ENCODE data around the gene GPX3.

GPX3 gene

DNA sequence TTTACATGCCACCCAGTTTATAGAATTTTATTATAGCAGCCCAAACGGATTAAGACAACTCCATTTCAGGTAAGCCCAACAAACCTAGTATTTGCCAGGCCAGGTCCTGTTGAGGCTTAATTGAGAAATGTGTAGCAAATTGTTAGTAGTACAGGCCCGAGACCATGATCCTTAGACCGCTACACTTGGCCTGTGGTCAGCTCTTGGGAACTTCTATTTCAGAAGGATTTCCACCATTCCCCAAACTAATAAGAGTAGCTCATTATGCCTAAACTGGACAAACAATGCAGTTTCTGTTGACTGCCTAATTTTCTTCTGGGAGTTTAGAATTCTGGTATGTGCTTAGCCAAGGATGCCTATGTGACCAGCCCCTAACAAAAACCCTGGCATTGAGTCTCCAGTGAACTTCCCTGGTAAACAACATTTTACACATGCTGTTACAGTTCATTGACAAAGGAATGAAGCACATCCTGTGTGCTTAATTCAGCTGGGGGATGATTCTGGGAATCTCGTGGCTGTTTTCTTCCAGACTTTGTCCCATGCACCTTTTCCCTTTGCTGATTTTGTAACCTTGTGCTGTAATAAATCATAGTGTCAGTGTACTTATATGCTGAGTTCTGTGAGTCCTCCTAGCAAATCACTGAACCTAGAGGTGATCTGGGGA, 5.6 kb upstream of the GPX3 start:
- DNase-seq, result no peak

DNA sequence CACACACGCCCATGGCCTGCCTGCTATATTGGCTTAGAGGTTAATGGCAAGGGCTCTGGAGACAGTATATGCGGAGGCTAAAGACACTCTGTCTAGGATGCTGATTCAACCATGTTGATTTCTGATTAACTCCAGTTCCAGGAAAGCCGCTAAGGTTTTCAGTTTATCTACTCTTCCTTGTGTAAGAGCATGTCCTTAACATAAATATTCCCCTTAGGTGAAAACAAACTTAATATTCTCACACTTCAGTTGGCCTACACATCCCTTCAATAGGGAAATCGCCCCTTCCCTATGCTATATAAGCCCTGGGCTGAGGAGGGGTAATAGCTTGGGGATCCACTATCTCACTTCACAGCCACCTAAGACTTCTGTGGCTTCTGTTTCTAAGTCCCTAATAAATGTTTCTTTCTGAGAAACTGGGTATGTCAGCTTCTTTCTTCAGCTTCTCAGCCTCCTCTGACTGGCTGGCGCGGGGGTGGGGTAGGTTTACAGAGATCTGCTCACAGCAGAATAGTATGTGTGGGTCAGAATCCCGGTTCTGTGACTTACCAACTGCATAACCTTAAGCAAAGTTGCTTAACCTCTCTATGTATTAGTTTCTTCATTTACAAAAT, 4.3 kb upstream of the GPX3 start:
- DNase-seq, result no peak

DNA sequence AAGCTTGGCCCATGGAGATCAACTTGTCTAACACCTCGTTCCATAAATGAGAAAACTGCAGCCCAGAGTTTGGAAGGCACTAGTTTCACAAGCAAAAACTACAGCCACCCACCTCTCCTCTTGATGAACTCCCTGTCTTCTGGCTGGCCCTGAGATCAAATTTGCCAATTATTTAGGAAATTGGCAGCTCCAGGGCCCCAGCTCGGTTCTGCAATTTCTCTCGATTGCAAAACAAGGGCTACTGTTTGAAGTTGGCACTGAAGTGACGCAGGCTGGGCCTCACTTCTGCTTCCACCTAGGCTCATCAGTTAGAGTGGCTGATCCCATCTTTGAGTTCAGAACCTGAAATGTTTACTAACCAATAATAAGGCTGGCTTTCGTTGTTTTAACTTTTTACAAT, 3.7 kb upstream of the GPX3 start:
- DNase-seq, result no peak

DNA sequence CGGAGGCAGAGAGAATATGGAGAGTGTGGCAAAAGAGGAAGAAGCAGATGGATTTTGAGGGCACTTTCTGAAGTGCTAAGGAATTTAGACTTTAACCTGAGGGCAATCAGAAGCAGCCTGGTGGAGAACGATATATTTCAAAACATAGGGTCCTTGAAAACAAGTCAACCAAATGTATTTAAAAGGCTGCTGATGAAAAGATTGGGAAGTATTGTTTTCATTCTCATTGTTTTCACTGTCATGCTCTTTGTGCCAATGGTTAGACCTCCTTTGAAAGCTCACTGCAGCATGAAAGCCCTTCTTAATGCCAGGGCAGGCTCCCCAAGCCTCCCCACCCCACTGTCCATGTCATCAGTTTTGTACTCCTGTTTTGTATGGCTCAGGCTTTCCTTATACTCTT, 2.5 kb upstream of the GPX3 start:
- DNase-seq, result no peak

DNA sequence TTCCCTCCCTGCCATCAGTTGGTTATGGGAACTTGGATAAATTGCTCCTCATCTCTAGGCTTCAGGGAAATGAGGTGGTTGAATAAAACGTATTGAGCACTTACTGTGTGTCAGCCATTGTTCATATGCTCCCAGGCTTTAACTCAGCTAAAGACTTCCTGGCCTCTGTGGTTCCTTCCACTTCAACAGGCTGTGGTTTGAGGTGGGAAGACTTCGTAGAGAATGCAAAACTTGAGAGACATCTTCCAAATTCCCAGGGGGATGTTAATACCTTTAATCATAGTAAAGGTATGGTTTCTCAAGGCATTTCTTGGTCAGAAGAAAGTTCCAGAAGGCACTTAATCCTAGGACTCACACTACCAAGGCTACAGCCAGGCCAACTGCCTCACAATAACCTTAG, 1.5 kb upstream of the GPX3 start:
- no peak for DNase-seq

DNA sequence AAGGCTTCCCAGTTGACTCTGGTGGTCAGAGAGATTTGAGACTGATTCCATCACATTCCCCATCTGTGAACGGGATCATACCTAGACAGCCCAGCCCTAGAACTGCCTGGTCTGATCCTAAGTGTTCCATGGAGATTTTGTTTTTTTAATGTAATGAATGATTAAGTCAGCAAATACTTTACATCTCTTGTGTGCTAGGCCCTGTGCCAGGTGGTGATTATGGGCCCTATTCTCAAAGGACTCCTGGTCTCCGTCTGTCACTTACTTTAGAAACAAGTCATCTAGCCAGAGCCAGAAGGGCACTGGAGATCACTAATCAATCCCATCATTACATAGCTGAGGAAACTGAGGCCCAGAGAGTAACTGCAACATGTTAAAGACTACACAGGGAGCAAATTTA, 1.1 kb upstream of the GPX3 start:
- no peak for DNase-seq

DNA sequence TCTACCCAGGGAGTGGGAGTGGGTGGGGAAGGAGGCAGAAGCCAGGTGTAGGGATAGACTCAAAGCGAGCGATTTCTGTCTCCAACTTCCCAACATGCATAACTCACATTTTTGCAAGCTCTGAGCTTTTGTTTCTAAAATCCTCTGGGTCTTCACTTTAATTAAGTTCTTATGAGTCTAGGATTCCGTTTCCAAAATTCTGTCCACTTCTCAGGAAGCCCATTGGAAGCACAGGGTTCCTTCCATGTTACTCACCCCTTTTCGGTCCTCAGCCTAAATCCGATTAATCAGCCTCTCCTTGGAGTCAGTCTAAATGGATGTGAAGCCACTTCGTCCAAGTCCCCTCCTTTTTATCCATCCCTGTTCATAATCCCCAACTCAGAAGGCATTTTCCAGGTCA, 1.4 kb downstream of the GPX3 start:
- no peak for DNase-seq

DNA sequence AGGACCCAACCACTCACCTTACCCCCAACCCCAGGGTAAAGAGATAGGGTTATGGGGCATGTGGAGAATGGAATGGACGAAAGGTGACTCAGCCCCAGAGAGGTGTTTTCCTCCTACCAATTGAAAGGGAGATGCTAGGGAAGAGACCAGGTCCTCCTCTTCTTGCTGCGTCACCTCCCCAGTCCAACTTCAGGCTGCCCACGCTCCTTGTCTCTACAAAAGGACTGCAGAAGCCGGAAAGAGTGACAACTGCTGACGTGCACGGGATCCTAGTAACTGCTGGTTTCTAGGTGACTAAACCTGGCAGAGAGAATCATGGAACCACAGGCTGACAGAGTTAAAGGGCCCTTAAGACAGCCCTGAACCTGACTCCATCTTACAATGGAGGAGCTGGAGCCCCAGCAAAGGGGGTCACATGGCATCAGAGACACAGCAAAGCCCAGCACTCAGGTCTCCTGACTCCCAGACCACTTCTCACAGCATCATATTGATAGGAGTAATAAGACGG, 2.2 kb downstream of the GPX3 start:
- DNase-seq, result no peak

DNA sequence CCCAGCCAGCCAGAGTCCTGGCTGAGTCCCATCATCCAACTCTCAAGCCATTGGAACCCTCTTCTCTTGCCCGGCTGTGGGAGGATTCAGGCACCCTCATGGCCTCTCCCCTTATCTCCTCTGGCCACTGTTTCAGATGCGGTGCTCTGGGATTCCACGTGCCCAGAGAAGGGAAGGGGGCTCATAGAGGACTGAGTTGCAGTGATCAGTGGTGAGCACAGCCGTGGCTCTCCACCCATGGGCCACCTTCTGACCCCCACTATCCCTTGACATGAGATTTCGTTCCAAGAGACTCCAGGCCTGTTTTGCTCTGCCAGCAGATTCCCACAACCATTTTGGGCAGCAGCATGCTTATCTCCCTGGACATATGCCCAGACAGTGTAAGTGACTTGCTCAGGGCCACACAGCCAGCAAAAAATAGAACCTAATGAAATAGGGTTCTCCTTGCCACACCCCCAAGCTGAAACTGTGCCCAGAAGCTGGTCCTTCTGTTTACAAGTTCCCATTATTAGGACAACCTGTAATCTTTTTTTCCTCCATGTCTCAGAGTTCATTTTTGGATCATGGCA, 2.7 kb downstream of the GPX3 start:
- no peak for DNase-seq

DNA sequence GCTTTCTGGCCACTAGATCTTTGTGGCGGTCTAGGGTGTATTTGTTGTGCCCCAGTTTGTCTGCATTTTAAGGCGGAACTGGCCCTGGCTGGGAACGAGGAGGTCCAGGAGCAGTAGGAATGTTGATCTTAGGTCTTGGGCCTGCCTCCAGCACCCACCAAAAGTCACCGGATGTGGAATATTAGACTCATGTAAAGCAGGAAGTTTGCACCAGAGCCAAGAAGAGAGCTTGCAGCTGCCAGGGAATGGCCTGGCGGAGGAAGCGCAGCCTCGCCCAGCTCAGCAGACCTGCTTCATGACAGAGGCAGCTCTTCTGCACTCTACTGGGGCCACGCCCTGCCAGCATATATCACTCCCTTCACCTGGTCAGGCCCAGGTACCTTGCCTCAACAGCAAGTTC, 3.3 kb downstream of the GPX3 start:
- no peak for DNase-seq

DNA sequence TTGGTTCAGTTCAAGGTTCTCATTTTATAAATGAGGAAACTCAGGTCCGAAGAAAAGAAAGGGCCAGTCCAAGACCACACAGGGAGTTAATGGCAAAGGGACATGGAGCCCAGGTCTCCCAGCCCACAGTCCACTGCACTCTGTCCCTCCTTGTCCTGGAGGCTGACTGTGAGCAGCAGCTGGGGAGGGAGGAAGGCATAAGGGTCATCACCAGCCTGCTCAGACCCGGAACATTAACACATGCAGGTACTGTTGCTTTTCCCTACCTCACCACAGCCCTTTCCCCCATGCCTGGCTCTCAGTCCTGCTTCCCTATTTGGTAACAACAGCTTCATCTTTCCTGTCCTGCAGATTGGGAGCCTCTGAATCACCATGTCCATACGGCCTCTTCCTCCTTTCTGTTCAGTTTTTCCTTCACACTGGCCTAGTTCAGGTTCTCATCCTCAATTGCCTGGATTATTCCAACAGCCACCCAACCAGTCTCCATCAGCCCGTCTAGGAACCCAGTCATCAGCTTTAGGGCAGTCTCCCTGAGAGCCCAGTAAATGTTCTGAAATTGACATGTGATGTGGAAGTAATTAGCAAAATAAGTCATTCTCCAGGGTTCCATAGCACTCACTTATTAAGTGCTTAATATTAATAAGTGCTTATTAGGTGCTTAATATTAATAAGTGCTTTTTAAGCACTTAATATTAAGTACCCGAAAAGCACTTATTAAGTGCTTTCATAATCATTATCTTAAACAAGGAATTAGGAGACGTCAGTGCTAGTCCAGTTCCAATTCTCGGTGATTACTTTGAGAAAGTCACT, 4.3 kb downstream of the GPX3 start:
- DNase-seq, result no peak

DNA sequence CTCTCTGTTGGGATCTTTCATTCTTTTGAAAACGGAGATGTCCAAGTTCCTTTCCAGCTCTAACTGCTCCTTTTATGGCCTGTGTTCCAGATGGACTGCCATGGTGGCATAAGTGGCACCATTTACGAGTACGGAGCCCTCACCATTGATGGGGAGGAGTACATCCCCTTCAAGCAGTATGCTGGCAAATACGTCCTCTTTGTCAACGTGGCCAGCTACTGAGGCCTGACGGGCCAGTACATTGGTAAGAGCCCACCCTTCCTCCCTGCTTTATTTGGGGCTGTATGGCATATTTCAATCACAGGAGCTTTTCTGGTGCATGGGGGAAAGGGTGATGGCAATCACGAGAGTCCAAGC, 4.8 kb downstream of the GPX3 start:
- no peak for DNase-seq

DNA sequence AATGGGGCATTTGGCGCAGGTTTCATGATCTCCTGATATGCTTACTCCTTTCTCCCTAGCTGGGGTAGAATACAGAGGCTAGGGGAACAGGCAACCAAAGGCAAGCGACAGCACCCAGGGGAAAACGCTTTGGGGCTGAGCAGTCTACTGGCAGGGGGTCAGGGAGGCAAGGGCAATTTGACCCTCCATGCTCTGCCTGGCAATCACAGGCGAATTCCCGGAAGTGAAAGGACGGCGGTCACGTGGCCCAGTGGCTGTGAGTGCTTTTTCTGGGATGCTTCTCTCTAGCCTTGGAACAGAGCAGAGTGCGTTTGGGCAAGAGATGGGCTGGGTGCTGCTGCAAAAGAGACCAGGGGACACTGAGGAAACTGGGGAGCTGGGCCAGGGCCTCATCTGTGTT, 5.7 kb downstream of the GPX3 start:
- no peak for DNase-seq

DNA sequence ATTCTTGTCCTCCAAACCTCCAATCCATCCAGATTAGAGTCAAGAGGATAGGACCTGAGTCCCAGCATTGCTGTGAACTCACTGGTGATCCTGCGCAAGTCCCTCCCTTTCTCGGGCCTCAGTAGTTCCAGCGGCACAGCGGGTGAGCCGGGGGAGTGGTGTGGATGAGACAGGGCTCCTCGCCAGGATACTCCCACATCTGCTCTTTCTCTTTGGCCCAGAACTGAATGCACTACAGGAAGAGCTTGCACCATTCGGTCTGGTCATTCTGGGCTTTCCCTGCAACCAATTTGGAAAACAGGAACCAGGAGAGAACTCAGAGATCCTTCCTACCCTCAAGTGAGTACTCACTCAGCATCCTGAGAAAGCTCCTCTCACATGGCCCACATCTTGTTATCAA, 6.3 kb downstream of the GPX3 start:
- DNase-seq, result no peak

DNA sequence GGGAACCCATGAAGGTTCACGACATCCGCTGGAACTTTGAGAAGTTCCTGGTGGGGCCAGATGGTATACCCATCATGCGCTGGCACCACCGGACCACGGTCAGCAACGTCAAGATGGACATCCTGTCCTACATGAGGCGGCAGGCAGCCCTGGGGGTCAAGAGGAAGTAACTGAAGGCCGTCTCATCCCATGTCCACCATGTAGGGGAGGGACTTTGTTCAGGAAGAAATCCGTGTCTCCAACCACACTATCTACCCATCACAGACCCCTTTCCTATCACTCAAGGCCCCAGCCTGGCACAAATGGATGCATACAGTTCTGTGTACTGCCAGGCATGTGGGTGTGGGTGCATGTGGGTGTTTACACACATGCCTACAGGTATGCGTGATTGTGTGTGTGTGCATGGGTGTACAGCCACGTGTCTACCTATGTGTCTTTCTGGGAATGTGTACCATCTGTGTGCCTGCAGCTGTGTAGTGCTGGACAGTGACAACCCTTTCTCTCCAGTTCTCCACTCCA, 7.6 kb downstream of the GPX3 start:
- DNase-seq, result no peak

DNA sequence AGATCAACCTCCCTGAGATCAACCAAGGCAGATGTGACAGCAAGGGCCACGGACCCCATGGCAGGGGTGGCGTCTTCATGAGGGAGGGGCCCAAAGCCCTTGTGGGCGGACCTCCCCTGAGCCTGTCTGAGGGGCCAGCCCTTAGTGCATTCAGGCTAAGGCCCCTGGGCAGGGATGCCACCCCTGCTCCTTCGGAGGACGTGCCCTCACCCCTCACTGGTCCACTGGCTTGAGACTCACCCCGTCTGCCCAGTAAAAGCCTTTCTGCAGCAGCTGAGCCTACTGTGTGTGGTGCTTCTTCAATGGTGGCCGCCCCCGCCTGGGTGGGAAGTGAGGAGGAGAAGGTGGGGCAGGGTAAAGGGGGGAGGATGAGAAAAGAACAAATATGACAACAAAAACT, 8.3 kb downstream of the GPX3 start:
- DNase-seq, result no peak

DNA sequence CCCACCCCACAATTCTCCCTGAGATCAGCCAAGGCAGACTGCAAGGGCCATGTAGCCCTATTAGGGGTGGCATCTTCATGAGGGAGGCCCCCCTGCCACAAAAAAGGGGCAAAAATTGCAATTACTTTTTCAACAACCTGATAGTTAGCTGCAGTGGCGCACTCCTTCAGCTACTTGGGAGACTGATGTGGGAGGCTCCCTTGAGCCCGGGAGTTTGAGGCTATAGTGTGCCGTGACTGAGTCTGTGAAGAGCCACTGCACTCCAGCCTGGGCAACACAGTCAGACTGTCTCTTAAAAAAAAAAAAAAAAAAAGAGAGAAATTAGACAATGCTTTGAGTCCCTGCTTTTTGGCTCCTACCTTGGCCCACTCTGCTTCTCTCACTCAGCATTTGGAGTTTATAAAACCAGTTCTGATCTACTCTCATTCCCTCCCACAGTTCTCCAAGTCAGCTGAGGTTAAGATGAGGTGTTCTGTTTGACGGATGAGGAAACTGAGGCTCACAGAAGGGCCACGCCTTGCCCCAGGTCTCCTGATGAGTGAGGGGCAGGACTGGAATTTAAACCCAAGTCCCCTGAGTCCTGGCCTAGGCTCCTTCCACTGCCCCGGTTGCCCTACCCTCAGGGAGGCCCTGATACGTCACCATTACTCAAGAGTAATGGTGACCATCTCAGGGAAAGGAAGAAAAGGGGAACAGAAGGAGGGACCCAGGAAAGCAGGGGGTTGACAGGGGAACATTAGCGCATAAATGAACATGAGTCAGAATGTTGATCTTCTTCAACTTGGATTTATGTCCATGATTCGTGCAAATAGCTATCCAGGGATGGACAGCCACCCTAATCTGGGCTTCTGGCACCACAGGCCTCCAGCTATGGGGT, 9.0 kb downstream of the GPX3 start:
- DNase-seq, result no peak

DNA sequence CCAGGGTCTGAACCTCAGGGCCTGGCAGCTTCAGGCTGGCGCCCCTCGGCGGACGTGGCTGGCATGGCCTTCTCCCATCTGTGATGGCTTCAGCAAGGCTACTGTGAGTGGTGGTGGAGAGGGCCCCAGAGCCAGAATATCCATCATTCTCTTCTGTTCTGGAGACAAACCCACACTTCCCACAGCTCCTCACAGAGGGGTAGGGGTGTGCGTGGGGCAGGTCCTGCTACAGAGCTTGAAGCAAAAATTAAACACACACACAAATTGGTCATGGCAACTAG, 9.6 kb downstream of the GPX3 start:
- no peak for DNase-seq

DNA sequence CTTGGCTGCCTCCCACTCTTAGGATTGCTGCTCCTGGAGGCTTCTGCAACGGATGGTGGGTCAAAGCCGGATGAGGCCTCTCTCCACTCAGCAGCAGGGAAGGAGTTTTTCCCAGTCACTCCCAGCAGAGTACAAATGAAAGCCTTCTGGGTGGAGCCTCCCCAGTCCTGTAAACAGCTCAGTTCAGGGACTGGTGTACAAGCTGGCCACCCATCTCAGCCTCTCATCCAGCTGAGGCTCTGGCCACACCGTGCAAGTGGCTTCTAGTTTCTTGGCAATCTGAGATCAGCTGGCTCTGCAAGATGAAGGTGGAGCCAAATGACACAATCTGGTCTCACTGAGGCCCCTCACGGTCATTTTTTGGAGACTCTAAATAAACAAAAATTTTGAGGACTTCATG, 10.0 kb downstream of the GPX3 start:
- no peak for DNase-seq

DNA sequence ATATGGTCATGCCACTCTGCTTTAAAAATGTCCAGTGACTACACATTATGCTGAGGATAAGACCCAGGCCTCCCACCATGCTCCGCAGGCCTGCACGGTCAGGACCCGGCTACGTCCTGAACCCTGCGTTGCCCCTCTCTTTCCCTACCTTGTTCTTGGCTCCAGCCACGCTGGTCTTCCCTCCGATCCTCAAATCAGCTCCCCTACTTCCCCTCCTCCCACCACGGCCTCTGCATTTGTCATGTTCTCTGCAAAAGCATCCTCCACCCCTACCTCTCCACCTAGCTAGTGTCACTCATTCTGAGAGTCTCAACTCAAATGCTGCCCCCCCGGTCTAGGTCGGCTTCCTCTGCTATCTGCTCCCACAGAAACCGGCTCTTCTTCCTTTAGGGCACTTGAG, 11.2 kb downstream of the GPX3 start:
- no peak for DNase-seq

DNA sequence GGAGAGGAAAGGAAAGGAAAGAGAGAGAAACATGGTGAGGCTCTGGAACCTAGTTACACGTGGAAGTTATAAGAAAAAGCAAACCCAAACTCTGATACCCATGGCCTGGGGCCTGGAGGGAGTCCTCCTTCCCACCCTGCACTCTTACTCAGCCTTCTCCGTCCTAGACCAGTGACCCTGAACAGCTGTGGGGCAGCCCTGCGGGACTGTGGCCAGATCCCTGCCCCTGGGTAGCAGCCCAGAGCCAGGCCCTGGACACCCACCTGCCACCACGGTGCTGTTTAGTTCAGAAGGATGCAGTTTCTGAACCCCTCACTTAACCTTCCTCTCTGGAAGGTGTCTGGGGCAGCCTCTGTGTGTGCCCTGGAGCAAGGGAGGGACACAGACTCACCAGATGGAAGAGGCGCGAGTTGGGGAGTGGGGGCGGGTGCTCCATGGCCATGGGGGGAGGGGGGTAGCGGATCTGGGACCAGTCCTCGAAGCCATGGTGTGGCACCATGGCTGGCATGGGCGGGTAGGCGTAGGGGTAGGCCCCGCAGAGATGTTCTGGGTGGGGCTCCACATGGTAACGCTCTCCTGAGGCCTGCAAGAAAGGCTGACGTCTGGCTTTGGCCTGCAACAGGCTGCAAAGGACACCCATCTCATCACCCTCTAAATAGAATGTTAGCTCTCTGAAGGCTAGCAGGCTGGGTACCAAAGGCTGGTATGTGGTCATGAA, 13.0 kb downstream of the GPX3 start:
- DNase-seq, result no peak

Data from activated CD4-positive, alpha-beta T cell treated with anti-CD3 and anti-CD28 coated beads, Interleukin-2, amount 50 U/mL, for 1 hour (primary cell).